HG02970 (cell line): ENCODE data around the gene FCN3.

Experiments
- ATAC-seq: cut with Tn5 transposase; IDR thresholded peaks from one replicate; pipeline ENCODE4 v1.9.1; 2021; ENCODE audit warnings: mild to moderate bottlenecking, moderate library complexity, moderate number of reproducible peaks; ENCODE audit not compliant: unreplicated experiment, low FRiP score

FCN3 gene

DNA sequence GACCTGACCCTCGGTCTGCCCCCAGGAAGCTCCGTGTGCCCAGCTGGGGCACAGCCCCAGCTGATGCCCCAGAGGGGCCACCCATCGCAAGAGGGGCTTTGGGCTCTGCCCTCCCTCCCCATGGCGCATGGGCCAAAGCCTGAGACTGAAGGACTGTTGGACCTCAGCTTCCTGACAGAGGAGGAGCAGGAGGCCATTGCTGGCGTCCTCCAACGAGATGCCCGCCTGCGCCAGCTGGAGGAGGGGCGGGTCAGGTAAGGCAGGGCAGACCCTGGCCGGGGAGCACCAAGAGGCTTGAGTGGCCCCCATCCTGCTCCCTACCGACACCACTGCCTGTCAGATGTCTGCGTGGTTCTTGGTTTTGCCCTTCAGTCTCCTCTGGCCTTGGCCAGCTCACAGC lies 29.4 kb downstream of the FCN3 start:
- no peak for ATAC-seq

DNA sequence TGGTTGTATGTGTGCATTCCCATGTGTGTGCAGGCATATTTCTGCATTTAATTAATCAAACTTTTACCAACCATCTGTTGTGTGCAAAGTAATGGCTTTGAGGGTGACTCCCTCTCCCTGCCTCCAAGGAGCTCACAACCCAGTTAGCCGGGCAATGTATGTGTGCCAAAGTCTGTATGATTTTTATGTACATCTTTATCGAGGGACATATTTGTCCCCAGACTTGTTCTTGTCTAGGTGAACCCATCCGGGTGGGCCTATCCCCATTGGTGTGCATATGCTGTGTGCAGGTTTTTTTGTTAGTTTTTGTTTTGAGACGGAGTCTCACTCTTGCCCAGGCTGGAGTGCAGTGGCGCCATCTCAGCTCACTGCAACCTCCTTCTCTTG lies 31.0 kb downstream of the FCN3 start:
- no peak for ATAC-seq

DNA sequence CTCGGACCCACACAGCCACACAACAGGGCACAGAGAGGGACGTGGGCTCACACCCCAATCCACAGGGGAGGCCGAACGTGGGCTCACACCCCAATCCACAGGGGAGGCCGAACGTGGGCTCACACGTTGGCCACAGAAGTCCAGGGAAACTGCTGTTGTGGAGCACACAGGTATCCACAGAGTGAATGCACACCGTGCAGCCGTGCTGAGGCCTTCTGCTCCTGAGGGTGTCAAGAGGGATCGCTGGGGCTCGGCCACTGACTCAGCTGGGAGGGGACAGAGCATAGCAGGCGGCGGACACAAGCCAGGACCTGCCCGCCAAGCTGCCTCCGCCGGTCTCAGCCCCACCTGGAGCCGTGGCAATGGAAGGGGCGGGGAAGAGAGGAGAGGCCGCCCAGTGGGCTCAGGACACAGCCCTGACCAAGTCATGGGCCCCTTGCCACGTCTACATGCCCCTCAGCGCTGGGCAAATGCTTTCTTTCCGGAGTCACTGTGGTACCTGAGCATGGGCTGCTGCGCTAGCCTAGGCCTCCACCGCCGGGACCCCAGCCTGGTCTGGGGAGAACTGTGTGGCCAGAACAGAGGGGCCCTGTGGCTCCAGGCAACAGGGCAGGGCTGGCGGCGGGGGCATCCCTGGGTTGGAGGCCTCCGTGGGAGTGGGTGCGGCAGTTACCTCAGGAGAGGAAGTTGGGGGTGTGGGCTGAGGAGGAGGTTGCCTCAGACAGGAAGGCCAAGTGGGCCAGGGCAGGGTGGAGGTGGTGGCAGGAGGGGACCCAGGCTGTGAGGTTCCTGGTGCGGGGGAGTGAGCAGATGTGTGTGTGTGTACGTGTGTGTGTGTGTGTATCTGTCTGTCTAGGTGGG lies 31.6 kb downstream of the FCN3 start:
- no peak for ATAC-seq

DNA sequence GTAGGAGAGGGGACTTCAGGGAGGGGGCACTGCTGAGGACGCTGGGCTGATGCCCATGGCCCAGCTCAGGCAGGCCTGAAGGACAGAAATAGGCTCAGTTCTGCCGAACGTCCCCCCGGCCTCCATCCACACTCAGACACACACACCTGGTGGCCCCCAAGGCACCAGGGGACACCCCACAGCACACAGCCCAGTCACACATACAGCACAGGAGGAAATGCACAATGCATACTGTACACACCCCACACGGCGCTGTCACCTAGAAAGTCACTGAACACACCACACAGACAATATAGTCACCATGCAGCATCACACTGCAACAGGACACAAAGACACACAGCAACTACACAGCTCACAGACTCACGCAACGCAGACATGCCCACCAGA lies 32.2 kb downstream of the FCN3 start:
- no peak for ATAC-seq

DNA sequence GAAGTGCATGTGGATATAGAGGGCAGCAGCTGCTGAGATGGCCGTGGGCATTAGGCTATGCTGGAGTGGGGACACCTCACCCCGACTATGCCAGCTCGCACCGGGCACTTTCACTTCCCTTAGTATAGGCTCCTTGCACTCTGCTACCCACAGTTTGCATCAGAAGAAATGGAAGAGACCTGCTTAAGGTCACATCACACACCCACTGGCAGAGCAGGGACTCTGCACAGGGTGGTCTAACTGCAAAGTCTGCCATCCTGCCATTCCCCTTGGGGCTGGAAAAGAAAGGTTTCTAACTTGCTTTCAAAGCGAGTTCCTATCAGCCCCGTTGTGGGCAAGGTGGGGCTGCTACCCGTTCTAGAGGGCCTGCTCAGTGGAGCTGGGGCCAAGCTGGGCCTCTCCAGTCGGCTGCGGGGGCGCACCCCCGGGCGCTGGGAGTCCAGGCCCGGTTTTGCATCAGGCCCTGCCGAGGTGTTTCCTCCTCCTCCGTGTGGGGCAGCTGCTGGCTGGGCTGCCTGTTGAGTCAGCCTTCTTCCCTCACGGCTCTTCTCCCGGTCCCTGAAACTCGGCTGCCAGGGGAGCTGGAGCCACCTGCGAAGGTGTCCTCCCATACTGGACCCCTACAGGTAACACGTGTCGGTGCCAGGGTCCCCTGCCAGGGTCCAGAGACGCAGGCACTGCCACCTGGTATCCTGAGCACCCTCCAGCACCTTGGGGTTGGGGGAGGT lies 32.9 kb downstream of the FCN3 start, which contains the start of gene SYTL1:
Gene SYTL1 (plus strand): TSS at position 498 of the 728 bp plus-strand sequence. CDS start 3,313 bp downstream, outside the sequence.
- no peak for ATAC-seq

DNA sequence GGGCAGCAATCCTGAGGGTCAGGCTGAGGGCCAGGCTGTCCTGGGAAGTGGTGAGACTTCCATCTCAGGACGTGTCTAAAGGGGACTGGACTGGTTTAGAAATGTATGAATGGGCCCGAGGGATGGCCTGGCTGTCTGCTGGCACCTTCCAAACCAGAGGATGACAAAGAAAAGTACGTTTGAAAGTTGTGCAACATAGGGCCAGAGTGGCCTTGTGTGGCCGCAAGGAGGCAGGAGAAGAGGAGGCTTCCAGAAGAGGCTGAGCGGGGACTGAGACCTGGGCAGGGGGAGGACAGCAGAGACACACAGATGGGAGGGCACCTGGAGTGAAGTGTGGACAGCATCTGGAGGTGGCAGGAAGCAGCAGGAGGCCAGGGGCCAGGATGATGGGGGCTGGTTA lies 35.4 kb downstream of the FCN3 start:
- no peak for ATAC-seq

DNA sequence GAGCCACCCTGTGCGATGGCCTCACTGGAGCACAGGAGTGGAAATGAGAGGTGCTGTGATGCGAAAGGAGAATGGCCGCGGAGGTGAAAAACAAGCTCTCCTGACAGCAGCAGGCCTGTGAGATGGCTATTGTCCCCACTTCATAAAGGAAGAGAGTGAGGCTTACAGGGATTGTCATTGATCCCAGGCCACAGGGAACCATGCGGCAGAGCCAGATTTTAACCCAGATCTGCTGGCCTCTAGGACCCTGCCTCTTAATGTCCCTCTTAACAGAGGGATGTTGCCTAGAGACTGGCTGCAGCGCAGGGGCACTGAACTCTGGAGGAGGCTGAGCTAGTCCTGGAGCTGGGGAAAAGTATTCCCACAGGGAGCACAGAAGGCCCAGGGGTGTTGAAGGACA lies 35.9 kb downstream of the FCN3 start:
- no peak for ATAC-seq

DNA sequence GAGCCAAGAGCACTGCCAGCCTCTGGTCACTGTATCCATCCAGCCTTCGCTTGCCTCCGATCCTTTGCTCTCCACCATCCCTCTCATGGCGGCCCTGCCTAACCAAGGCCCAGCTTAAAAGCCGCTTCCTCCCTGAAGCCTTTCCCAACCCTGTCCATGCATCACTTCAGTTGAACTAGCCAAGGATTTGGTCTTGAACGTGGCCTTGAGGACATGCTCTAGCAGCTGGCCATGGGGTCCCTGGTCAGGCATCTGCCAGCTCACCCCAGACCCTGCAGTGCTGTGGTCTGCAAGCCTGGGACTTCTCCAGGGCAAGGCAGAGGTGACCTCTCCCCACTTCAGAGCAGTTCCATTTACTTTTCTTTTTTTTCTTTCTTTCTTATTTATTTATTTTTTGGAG lies 37.9 kb downstream of the FCN3 start:
- ATAC-seq = no peak

DNA sequence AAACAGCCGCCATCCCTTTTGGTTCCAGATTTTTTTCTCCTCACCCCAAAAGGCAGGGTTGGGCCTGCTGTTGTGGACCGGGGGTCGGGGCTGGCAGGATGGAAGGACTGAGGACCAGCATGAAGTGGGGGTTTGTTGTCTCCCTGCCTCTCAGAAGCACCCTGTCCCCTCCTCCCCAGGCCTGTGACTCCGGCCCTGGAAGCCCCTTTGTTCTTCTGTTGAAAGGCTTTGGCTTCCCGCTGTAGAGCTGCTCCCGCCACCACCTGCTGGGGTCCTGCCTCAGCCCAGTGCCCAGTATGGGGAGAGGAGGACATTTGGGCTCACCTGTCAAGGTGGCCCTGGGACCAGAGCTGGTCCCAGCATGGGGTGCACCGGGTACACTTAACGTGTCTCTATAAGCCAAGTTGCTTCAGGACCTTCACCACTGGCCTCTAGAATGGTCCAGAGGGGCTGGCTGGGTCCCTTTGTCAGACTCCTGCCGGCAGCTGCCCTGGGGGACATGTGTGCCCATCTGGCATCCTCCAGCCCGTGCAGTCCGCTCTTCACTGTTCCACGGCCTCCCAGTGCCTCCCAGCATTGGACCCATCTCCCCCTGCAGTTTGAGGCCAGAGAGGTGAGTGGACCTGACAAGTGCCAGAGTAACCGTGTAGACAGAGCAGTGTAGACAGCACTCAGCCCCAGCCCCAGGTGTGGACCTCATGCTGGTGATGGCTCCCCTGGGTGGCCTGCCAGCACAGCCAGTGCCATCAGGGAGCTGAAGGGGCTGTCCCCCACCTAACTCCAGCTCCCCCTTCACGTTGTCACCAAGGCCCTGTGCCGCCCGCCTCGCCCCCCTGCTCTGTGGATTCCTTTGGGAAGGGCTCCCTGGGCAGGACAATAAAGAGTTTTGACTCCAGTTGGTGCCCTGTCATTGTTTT lies 38.9 kb downstream of the FCN3 start:
- no peak for ATAC-seq

DNA sequence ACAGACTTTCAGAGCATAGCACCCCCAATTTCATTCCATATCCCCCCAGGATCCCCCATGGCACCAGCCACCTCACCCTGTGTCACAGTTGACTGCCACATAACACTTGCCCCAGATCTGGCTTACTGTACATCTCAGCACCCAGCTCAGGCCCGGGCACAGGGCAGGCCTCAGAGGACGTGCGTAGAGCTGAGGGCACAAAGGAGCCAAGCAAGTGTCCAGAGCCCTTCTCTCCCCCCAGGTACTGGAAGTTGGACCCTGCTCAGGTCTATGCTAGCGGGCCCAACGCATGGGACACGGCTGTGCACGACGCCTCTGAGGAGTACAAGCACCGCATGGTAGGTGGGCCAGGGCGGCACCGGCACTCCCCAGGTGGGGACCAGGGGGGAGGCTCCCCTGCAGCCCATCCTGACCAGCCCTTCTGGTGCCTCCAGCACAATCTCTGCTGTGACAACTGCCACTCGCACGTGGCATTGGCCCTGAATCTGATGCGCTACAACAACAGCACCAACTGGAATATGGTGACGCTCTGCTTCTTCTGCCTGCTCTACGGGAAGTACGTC lies 40.8 kb downstream of the FCN3 start:
- no peak for ATAC-seq

DNA sequence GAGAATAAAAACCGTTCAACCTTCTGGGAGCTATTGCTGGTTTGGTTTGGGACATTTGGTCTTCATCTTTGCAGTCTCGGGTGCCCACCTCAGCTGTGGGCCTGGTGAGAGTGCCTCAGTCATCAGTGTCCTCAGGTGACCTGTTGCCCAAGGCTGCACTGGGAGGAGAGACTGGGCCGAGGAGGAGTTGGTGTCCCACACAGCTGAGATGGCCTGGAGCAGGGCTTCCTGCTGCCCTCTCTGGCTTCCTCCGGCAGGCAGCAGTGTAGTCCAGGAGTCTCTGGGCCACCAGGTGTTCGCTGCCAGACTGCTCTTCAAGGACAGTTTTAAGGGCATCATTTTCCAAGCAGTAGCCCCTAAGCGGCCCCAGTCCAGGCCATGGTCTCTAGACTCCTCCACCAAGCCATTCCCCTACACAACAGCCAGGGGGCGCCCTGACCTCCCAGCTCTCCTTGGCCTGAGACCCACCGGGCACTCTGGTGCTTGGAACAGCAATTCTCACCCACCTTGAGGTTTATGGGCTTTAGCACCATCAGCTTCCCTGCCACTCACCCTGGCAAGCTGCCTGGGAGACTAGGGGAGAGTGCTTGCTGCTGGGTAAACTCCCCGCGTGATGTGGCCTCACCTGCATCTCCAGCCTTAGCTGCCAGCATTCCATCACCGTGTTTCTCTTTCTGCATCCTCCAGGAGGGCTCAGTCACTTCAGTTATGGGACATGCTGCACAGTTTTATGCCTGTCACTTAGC lies 41.9 kb downstream of the FCN3 start:
- ATAC-seq = no peak

DNA sequence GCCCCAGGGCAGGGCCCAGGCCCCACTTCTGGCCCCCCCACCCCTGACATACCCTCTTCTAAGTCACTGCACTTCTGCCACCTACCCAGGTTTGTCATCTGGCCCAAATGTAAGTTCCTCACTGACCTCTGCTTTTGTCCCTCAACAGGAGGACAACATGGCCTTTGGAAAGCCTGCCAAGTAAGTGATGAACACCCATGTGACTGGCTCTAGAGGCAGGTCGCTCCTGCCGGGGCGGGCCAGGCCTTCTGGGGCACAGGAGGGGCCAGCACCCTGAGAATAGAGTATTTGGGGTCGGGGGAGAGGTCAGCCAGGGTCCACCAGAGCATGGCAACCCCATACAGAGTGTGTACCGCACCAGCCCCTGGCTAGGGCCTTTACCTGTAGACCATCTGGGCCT lies 42.7 kb downstream of the FCN3 start:
- no peak for ATAC-seq

DNA sequence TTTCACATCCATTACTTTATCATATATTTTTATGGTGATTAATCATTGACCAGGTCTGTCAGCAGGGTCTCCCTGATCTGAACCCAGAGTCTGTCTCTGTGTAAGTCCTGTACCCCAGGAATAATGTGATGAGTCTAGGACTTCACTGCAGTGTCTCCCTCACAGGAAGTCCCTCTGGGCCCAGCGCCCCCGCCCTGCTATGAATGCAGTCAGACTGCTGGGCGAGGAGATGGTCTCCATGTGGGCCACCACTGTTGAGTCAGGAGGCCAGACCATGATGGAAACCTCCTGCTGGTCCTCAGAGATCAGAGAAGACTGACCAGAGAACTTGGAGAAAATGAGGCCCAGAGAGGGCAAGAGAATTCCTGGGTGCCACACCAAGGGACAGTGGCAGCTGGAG lies 43.2 kb downstream of the FCN3 start:
- no peak for ATAC-seq

DNA sequence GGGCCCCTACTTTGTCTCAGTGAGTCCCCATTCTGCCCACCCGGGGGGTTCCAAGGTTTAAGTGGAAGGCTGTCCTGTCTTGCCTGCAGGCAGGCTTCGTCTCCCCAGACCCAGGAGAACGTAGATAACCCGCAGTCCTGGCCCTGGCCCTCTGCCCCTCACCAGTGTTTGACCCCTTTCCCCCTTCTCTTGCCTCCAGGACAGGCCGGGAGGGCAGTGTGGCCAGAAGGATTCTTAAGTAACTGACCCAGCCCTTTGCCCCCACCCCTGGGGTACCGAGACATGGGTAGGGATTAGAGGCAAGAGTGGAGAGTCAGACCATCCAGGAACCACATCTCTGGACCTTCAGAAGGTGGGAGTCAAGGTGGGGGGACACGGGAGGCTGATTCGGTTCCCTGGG lies 43.8 kb downstream of the FCN3 start:
- ATAC-seq = no peak

DNA sequence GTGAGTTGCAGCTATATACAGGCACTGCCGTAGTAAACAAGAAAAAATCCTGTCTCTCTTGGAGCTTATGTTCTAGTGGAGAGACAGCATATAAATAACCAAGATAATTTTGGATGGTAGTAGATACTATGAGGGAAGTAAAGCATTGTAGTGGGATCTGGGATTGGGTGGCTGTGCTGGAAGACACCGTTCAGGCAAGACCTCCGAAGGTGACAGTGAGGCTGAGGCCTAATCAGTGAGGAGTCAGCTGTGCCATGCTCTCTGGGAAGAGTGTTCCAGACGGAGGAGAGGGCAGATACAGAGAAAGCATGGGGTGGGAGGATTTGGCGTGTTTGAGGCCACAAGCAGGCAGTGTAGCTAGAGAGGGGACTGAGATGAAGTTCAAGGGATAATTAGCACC lies 46.7 kb downstream of the FCN3 start:
- ATAC-seq = no peak

DNA sequence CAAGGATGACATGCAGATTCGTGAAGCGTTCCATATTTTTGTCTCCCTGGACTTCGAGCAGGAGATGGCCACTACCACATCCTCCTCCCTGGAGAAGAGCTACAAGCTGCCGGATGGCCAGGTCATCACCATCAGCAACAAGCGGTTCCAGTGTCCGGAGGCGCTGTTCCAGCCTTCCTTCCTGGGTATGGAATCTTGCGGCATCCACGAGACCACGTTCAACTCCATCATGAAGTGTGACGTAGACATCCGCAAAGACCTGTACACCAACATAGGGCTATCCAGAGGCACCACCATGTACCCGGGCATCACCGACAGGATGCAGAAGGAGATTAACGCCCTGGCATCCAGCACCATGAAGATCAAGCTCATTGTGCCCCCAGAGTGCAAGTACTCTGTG lies 49.3 kb downstream of the FCN3 start:
- ATAC-seq = no peak

DNA sequence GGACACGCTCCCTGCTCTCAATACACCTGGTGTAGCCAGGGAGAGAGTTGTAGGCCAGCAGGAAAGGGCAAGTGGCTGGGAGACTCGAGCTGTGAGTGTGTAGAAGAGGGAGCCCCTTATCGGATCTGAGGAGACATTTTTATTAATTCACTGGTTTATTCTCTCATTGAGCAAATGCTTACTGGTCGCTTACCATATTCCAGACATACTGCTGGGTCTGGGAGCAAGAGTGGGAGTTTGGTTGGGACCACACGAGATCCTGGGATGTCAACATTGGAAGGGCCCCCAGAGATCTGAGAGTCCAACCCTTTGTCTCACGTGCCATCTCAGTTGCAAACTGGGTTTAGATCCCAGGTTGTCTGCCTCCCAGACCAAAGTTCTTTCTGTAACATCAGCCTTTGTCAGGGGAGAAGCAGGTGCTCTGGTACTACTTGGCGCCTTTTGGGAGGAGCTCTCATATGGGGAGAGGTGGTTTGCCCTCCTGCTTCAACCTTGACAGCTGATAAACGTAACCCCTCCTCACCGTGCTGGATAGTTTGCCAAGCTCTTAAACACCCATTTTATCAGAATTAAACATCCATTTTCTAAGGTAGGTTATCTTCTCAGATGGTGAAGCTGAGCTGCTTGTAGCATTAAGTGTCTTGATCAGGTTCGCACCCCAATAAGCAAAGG lies 51.9 kb downstream of the FCN3 start:
- no peak for ATAC-seq

DNA sequence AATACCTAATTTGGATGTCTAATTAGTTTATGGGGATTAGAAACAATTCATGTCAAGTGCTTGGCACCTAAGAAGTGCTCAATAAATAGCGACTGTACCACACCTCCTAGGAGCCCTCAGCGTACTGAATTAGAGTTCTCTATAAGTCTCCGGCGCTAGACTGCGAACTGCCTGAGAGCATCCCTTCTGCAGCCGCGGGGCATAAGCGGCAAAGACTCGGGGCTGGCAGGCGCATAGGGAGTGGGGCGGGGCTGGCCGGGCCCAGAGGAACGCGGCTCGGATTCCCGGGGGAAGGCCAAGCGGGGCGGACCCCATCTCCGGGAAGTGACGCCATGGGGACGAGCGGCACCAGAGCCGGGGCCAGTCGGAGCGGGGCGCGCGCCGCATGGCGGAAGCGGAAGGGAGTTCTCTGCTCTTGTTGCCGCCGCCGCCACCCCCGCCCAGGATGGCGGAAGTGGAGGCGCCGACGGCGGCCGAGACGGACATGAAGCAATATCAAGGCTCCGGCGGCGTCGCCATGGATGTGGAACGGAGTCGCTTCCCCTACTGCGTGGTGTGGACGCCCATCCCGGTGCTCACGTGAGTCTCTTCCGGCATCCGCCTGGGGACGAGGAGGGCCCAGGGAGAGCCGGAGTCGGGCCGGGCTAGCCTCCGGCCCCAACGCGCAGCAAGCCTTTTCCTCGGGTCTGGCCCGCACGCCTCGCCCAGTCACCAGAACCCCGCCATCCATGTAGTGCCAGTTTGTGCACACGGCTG lies 52.6 kb downstream of the FCN3 start, which contains the start of gene TMEM222:
Gene TMEM222 (plus strand): TSS at position 351 of the 756 bp plus-strand sequence. CDS start 35 bp downstream, at position 386.
- peak; percentile 96 for ATAC-seq
